ENCODE results near the gene SBDS.
"Not testable (repeated sequence)": the region's sequence is repeated elsewhere in the genome, so short reads cannot be mapped to it uniquely, and the experiment has no call there.

- TF ChIP-seq CTCF (IDR thresholded peaks at IDR 0.05; ENCODE audit: poor library complexity); EZH2 (IDR thresholded peaks at IDR 0.05; ENCODE audit: borderline replicate concordance): not testable (repeated sequence)
Observed at GRCh38 chr7:66989552-66989951, 5.8 kb downstream of the SBDS start.

Measured in hepatocyte (in vitro differentiated cells).